Vagina (tissue), 2 donors: ENCODE results near the gene NTM.

Experiments
- CTCF ChIP-seq, 3 experiments: fragments of 450-650 bp in 2 of 3; fragments of 200-600 bp in 1 of 3; sonication (generic) in 1 of 3; IDR thresholded peaks; one replicate each; pipeline ENCODE4 v1.5.1; 2017 to 2019; ENCODE audit warnings: antibody characterized with exemption in 3 of 3, mild to moderate bottlenecking in 2 of 3, moderate library complexity in 2 of 3
- POLR2A ChIP-seq, 2 donors: fragments of 450-650 bp; IDR thresholded peaks; one replicate each; pipeline ENCODE4 v1.6.1; 2017; ENCODE audit warnings: antibody characterized with exemption in 2 of 2, mild to moderate bottlenecking in 2 of 2, moderate library complexity in 2 of 2
- POLR2AphosphoS5 ChIP-seq, 2 donors: sonication (generic); formaldehyde crosslinking; IDR thresholded peaks; one replicate each; pipeline ENCODE4 v1.9.0; 2017; ENCODE audit warnings: antibody characterized with exemption in 2 of 2, mild to moderate bottlenecking in 2 of 2, low read depth in 1 of 2; ENCODE audit not compliant: insufficient read depth in 1 of 2

GRCh38 chr11:131579932-131580387, 209.5 kb downstream of the NTM start:
- TF ChIP-seq CTCF (IDR thresholded peaks at IDR 0.05) (no peak), POLR2AphosphoS5 (IDR thresholded peaks at IDR 0.05; ENCODE audit: insufficient read depth in 1 of 2, low read depth in 1 of 2) (no peak), POLR2A (IDR thresholded peaks at IDR 0.05) (no peak)
